IPS-NIHi11 (cell line): ENCODE measurements around the gene POGK.

Source experiments
- DNase-seq: peaks from one replicate; pipeline ENCODE4 v3.0.0; 2012; ENCODE audit warnings: mixed read lengths, low spot score

Gene POGK

GRCh38 chr1:166903232-166903631, 64.0 kb downstream of the POGK start:
- no peak for DNase-seq

GRCh38 chr1:166905136-166905535, 65.9 kb downstream of the POGK start:
- DNase-seq = no peak

GRCh38 chr1:166905900-166906299, 66.6 kb downstream of the POGK start:
- DNase-seq = no peak
